HG02588 (cell line): Measurements from ENCODE around the gene CDK2.

Source experiments
- ATAC-seq: cut with Tn5 transposase; IDR thresholded peaks from one replicate; pipeline ENCODE4 v1.9.1; 2021; ENCODE audit warnings: mild to moderate bottlenecking, moderate library complexity; ENCODE audit not compliant: unreplicated experiment

CDK2 gene

DNA sequence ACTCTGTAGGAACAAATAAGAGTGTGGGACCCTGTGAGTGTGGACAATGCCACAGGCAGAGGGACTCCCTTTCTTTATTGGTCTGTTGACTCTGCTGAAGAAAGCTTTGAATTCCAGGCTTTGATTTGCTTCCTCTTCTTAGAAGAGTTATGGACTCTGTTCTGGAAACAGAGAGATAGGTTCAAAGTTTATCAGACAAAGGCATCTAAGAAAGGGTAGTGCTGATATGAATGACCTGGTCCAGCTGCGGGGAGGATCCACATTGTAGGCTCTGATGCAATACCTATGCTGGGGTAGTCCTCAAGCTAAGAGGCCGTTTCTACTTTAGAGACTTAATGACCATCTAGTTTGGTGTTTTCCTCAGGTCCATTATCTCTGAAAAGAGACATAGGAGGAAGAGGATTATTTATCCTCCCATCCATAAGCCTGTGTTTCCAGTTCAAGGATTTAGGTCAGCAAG lies 43.5 kb downstream of the CDK2 start:
- ATAC-seq = no peak

DNA sequence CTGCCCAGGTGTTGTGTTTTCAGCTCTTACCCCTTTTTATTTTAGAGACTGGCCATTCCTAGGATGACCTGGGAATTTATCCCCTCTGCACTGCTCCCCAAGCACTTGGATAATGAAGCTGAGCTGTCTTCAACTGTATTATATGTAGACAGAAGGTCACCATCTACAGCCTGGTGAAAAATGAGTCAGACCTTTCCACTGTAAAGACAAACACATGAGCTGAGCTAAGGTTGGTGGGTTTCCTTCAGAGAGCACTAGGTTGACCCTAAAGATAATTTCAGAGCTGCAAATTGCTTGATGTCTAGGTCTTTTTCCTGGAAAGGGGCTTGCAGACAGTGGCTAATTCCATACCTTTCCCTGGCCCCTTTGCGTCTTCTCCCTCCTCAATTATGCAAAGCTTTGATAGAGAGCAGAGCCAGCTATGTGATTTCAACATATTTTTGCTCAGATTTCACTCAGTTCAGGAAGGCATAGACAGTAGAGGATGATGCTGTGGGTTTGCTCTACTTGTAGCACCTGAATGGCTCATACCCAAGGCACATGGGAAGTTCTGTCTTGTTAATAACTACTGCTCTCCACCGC lies 45.0 kb downstream of the CDK2 start:
- ATAC-seq = no peak

DNA sequence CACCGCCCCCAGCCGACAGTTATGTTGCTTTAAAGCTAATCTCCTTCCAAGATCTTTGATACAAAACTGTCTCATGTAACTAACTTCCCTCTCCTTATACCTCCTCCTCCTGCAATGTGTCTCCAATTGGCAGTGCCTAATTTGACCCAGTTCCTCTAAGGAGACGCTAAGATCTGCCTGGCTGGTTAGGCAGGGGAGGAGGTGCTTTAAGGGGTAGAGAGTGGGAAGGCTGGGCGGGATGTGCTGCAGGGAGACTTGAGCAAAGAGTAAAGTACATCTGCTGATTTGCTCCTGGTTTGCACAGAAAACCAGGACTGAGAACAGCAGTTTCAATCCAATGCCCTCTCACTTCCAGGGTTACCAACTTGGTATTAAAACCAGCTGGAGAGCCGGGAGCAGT lies 46.9 kb downstream of the CDK2 start:
- no peak for ATAC-seq

DNA sequence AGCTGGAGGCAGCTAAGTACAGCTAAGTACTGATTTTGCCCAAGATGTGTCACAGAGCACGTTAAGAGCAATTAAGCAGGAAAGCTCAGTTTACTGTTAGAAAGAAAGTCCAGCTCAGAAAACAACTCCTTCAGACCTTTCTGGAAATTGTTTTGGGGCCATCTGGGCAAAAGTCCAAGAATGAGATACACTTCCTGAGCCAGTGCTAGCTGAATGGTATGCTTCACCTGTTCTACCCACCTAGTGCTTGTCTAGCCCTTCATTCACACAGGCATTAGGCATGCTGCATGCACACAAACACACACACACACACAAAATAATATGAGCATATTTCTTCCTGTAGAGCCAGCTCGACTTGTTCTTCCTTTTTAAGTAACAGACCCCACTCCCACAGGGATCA lies 47.6 kb downstream of the CDK2 start:
- no peak for ATAC-seq

DNA sequence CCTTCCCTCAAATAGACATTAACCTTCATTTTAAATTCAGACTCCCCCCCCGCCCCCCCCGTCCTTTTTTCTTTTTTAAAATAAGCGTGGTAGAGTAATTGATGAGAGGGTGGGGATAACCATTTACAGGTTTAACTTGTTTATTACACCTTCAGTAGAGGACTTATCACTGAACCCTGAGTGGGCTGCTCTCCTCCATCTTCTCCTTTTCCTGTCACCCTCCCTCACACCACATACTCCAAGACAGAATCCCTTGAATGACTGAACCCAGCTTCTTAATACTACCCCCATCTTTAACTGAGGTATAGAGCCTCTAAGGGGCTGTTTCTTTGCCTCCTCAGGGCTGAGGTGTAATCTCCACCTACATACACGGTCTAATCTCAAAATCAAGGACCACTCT lies 50.6 kb downstream of the CDK2 start:
- no peak for ATAC-seq

DNA sequence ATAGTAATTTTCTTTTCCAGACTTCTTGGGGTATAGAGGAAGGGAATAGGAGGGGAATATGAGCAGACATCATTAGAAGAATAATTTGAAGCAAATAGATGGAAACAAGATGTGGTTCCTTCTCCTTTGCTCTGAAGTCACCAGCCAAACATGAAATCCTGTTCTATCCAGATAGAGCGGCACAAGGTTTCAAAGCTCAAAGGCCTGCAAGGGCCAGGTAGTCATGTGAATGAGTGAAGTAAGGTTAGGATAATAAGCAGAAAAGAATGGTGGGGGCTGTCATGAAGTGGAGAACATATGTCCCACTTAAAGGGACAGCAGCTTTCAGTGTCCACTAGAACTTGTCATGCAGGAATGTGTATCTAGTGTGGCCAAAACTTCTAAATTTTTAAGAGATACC lies 51.7 kb downstream of the CDK2 start:
- no peak for ATAC-seq

DNA sequence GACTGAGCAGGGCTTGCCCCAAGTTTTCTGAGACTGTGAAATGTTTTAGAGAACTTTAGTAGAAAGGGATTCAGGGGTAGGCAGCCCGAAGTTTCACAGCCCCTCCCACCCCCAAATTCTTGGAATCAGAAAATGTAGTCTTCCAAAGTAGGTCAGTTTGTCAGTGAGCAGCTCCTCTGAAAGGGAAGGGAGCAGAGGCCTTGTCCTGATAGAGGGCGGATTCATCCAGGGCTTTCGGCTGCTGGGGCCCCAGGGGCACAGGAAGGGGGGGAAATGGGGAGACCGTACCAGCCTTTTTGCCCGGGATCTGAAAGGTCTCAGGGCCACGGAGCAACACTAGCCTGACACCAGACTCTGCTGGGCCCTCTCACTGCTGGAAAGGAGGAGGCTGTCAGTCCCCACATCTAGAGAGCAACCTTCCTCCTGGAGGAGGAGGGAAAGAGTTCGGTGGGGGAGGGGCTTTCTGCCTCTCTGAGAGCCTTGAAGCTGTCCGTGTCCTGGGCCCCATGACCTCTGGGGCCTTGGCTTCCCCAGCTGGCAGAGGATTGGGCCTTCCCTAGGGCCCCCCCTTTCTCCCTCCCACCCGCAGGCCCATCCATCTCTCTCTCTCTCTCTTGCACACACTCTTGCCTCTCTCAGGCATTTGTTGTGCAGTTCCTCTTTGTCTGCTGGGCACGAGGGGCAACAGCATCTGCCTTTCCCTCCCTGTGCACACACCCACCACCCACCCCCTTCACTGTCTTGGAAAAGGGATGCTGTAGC lies 54.0 kb downstream of the CDK2 start, which contains the start of gene IKZF4:
IKZF4 (plus strand) TSS at position 621 of the 762 bp plus-strand sequence. CDS start 451 bp downstream, outside the sequence.
- no peak for ATAC-seq

DNA sequence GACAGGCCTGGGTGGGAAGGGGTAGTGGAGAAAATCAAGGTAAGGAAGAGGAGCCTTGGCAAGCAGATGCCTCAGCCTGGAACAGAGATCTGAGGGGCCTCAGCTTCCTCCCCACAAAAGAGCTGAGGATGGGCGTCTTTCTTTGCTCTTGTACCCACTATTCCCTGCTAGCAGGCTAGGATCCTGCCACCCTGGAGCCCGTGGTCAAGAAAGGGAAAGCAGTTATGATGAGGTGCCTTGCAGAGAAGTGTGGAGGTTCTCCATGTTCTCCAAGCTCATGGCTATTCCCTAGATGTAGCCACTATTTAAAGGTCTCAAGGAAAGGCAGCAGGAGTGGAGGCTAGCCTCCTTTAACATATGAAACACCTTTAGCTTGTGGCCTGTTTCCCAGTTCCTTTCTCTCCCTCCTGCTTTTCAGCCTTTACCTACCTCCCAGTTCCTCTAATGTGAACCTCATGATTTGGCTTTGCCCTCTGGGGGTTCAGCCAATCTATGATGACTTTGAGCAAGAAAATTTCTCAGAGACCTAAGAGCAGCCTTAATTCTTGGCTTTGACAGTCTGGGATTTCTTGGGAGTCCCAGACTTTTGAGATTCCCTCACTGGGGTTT lies 55.4 kb downstream of the CDK2 start:
- ATAC-seq = no peak
